GM03348 (cell line): ENCODE results near the gene IL1R2.
"Not testable (repeated sequence)": the region's sequence is repeated elsewhere in the genome, so short reads cannot be mapped to it uniquely, and the experiment has no call there.

ENCODE experiments used
- DNase-seq: peaks from one replicate; pipeline ENCODE4 v3.0.0; 2012; ENCODE audit warnings: low spot score

IL1R2 gene

DNA sequence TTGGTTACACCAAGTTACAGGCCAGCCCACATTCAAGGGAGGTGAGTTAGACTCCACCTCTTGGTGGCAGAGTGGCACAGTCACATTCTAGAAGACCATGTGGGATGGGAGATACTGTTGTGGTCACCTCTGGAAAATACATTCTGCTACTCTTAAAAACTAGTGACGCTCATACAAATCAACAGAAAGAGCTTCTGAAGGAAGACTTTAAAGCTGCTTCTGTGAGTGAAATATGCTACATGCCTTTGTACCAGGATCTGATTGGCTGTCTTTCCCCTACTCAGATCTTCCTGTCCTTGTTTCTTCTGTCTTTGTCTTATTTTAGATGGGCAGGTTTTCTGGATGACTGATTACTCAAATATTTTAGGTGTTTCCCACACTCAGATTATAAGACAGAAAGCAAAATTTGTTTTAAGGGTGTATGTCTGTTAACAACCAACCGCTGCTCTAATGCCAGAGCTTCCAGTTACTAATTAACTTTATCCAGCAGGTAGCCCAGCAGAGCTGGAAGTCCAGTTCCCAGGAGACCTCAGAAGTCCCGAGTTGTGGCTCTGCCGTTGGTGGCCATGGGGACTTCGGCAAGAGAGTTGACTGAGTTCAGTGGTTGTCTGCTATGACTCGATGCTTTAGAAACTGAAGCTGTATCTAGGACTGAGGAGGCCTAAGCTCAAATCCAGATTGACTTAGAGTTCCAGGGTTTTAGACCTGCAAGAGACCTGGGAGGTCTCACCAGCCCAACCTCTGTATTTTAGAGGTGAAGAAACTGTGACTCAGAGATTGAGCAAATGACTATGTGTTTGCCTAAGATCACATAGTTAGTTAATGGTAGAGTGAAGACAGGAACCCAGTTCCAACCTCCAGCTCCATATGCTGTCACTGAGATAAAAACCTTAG, 7.4 kb downstream of the IL1R2 start:
- DNase-seq: no peak

DNA sequence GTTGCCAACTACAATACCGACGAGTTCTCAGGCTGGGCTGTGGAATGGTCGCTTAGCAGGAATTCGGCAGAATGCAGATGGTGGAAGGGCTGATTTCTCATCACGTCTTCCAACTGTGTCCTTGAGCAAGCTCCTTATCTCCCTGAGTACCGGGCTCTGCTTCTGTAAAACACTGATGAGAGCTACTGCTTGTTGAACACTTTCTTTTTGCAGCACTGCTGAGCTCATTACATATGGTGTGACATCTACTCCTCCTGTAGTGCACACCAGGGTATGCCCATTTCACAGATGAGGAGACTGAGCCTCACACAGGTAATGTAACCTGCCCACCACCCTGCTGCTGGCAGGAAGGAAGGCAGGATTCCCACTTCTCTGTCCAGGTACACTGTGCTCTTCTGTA, 8.3 kb downstream of the IL1R2 start:
- DNase-seq: no peak

DNA sequence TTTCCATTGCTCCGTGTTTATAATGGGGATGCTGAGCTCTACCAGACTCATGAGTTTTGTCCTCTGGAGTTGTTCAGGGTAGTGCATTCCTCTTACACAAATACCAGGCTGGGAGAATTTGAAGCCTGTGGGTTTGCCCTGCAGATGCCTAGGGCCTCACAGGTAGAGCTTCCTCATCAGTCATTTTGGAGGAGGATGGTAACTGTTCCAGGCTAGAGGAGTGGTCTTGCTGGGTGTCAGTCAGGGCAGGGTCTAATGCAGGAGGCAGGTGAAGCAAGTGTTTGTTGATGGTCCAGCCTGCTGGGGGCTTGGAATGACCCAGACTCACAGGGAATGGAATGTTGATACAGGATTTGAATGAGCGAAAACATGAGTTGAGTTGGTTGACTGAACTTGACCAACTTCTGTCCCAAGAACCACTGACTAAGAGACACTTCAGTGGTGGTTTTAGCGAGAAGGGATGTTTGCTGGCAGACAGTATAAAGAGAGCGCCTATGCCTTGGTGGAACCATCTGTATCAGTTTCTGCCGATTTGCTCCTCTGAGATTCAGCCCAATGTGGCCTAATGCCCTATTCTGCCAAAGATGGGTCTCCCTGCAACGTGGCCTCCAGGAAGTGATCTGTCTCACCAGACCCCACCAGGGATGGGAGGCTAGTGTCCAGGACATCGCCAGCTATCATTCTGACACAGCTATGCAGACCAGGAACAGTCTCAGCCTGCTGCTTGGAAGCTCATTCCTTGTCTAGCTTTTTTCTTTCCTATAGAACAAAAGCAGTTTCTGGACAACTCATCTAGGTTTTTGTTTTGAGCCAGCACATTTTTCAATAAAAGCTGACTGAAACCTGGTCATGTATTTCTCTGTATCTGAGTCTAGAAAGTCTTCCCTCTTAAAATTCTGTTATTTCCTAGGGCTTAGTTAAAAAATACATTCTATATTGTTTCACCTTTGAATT, 9.3 kb downstream of the IL1R2 start:
- no peak for DNase-seq

DNA sequence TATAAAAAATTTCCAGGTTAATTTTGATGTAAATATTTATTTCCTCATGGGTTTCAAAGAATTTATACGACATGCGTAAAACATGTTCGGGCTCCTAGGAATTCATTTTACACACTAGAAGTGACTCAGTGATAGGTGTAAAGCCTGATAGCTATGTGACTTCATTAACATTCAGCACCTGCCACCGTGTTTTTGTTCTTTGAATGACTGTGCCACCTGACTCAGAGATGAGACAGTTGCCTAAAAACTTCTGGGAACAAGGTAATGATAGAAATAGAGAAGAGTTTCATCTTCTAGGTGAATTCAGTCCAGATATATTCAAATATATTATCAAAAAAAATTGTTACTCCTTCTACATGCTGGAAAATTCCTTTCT, 10.0 kb downstream of the IL1R2 start:
- no peak for DNase-seq

DNA sequence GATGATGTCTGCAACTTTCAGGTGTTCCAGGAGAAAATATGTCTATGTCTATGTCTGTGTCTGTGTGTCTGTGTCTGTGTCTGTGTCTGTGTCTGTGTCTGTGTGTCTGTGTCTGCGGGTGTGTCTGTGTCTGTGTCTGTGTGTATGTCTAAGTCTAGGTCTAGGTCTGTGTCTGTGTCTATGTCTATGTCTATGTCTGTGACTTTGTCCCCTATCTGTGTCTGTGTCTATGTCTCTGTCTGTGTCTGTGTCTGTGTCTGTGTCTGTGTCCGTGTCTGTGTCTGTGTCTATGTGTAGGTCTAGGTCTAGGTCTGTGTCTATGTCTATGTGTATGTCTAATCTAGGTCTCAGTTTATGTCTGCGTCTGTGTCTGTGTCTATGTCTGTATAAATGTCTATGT, 10.5 kb downstream of the IL1R2 start:
- DNase-seq: no peak

DNA sequence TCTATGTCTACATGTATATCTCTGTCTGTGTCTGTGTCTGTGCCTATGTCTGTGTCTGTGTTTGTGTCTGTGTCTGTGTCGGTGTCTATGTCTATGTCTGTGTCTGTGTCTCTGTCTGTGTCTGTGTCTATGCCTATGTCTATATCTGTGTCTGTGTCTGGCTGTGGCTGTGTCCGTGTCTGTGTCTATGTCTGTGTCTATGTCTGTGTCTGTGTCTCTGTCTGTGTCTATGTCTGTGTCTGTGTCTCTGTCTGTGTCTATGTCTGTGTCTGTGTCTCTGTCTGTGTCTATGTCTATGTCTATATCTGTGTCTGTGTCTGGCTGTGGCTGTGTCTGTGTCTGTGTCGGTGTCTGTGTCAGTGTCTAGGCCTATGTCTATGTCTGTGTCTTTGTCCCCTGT, 11.1 kb downstream of the IL1R2 start:
- DNase-seq: not testable (repeated sequence)

DNA sequence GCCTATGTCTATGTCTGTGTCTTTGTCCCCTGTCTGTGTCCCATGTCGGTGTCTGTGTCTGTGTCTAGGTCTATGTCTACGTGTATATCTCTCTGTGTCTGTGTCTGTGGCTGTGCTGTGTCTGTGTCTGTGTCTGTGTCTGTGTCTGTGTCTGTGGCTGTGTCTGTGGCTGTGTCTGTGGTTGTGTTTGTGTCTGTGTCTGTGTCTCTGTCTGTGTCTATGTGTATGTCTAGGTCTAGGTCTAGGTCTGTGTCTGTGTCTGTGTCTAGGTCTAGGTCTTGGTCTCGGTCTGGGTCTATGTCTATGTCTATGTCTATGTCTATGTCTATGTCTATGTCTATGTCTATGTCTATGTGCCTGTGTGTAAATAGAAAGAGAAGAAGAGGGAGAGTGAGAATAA, 11.9 kb downstream of the IL1R2 start:
- no peak for DNase-seq

DNA sequence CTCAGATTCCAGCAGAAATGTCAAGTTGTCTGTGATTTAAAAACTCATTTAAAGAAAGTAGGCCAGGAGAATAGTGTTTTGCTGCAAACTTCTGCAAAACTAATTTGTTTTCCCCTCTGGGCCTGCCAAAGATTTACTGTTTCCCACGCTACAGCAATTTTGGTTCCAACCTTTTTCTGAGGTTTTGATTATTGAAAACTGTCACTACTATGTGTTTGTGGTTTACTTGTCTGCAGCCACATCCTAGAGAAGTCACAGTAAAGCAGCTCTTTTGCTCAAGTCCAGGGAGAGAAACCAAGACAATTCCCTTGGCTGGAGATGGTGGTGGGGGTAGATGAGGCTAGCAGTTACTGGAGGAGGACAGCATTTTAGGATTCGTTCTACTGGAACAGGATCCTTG, 12.8 kb downstream of the IL1R2 start:
- DNase-seq: no peak

DNA sequence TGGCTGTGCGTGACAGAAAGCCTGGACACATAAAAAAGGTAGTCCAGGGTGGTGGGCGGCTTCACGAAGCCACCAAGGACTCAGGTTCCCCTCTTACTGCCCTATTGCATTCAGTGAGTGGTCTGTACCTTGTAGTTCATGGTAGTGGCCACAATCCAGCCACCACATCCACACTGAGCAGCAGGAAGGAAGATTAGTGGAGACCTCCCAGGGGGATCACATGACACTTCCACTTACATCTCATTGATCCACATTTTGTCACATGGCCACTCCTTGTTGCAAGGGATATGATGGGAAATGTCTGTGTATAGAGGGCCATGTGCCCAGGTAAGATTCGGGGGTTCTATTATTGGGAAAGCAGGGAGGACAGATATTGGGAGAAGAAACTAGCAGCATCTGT, 13.7 kb downstream of the IL1R2 start:
- no peak for DNase-seq

DNA sequence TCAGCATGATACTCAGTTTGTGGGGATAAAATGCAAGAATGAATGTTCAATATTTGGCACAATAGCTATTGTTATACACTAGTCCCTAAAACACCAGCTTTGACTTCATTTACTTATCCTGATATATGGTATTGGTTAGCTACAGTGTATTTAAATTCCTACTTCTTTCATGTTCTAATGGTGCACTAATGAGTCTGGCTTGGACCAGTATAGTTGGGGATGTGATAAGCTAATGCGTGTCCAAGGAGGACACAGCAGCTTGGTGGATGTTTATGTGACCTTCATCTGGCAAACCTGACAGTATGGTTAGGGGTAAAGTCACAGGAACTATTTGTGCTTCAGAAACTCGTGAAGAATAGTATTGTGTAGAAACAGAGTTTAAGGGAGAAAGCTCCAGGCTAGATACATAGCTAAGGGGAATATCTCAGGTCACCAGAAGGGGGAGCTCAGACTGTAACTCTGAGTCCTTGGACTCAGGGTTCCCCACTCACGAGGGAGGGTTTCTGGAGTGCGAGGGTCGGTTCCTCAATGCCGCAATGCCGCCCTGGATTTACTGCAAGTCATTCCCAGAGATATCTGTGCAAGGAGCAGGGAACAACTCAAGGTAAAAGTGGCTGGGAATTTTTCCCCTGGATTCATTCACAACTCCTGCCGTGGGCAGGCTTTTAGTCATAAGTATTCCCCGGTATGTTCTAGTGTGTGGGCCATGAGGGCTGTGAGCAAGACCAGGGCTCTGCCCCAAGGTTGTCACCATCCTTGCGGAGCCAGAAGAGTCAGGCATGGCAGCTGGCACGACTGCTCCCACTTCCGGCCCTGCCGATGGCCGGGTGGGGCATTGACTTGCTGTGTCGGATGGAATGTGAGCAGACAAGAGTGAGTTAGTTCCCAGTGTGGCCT, 14.5 kb downstream of the IL1R2 start:
- DNase-seq: peak; percentile 74

DNA sequence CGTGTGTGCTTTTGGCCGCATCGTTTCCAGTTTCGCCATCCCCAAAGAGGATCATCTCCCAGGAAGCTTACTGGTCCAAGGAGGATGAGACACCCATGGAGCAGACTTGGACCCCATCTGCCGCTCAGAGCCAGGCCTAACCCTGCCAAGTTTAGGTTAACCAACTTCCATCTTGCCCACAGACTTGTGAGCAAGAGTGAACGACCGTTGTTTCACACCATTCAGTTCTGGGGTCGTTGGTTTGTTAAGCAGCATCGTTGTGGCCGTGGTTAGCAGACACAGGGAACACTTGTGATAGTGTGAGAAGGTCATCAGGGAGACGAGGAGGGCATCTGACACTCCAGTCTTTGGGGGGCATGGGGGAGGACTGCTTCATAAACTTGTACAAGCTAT, 15.1 kb downstream of the IL1R2 start:
- DNase-seq: no peak

DNA sequence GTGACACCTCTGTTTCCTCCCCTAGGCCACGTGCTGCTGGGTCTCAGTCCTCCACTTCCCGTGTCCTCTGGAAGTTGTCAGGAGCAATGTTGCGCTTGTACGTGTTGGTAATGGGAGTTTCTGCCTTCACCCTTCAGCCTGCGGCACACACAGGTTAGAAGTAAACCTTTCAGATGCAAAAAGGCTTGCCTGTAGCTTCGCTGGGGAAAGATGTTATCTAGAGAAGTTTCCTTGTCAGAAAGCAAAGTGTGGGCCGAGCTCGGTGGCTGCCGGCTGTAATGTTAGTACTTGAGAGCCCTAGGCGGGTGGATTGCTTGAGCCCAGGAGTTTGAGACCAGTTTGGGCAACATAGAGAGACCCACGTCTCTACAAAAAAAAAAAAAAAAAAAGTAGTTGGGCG, 16.7 kb downstream of the IL1R2 start:
- DNase-seq: no peak

DNA sequence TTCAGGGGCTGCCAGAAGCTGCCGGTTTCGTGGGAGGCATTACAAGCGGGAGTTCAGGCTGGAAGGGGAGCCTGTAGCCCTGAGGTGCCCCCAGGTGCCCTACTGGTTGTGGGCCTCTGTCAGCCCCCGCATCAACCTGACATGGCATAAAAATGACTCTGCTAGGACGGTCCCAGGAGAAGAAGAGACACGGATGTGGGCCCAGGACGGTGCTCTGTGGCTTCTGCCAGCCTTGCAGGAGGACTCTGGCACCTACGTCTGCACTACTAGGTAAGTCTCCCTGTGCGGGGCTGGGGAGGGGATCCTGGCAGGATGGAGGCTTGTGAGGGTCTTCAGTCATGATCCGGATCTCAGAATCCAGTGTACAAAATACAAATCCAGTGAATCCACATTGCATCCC, 17.8 kb downstream of the IL1R2 start:
- no peak for DNase-seq

DNA sequence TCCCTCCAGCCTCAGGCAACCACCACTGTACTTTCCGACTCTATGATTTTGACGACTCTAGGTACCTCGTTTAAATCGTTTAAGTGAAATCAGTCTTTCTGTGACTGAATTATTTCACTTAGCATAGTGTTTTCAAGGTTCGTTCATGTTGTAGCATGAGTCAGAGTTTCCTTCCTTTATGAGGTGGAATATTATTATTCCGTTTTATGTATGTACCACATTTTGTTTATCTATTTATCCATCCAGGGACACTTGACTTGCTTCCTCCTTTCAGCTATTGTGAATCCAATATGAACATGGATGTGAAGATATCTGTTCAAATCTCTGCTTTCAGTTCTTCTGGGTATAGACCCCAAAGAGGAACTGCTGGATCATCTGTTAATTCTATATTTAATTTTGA, 19.1 kb downstream of the IL1R2 start:
- no peak for DNase-seq

DNA sequence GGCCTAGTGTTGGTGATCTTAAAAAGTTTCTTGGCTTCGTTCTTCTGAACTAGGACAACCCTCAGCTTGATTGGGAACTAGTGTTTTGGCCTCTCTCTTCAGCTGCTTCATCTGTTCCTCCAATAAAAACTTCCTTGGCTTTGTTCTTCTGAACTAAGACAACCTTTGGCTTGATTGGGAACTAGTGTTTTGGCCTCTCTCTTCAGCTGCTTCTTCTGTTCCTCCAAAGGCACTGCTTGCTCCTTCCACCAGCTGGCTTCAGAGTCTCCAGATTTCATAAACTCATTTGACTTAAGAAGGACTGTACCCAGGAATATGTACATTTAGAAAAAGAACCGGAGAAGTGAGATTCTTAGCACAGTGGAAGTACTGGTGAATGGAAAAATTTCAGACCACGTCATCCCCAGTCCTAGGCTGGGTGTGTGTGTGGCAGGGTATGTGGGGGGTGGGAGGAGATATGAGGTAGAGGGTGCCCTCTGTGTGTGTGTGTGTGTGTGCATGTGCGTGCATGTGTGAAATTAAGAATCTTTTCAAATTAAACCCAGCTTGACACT, 20.4 kb downstream of the IL1R2 start:
- DNase-seq: no peak

DNA sequence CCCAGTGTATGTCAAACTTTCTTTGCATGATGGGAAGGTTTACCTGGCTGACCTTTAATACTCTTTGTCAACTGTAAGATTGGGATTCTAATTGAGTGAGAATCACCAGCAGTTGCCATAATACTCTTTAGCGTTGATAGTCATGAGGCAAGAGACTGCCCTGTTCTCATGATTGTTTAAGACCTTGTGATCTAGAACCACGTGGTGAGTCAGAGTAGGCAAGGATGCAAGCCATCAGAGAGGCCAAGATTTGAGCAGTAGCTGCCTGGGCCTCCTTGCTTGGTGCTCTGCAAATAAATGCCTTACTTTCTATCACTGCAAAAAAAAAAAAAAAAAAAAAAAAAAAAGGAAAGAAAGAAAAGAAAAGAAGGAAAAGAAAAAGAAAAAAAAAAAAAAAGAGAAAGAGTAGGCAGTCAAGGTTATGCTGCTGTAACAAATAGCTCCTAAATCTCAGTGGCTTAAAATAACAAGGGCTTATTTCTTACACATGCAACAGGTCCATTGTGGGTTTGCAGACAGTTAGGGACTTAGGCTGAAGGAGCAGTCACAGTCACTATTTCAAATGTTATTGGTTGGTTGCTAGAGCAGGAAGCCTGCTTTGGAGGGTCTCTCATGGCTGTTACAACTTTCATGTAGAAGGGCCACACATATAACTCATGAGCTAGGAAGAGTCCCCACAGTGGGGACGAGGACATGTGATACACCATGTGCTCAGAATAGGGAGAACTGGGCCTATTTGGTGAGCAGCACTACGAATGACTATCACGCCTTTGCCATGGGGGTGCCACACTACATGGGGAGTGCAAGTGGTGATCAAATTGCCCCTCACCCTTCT, 21.7 kb downstream of the IL1R2 start:
- no peak for DNase-seq

DNA sequence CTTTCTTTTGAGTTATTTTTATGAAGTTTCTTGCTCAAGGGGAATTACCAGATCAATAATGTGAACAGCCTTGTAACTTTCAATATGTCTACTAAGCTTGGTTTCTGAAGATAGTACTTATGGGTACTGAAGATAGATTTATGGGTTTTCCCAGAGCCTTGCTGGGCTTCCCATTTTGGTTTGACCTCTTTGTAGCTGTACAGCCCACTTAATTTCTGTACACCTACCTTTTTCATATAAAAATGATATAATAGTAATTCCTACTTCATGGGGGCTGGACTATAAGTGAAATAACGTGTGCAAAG, 22.2 kb downstream of the IL1R2 start:
- no peak for DNase-seq

DNA sequence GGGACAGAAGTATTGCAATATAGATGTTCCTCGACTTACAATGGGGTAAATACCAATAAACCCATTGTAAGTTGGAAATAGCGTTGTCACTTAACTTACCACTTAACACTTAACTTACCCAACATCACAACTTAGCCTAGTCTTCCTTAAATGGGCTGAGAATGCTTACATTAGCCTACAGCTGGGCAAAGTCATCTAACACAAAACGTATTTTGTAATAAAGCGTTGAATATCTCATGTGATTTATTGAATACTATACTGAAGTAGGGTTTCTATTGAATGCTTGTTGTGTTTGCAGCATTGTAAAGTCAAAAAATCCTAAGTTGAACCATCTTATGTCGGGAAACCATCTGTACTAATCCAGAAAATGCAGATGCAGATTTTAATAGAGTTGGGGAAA, 23.6 kb downstream of the IL1R2 start:
- no peak for DNase-seq

DNA sequence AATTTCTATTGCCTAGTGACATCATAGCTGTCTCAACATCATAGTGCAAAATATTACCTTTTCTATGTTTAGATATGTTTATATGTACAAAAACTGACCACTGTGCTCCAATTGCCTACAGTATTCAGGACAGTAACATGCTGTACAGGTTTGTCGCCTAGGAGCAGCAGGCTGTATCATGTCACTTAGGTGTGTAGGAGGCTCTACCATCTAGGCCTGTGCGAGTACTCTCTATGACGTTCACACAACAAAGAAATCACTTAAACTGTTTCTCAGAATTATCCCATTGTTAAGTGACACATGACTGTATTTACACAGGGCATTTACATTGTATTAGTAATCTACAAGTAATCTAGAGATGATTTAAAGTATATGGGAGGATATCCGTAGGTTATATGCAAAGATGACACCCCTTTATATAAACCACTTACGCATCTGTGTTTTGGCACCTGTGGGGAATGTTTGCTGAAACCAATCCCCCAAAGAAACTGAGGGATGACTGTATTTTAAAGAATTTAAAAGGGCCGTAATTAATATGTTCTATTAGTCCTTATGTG, 24.7 kb downstream of the IL1R2 start:
- DNase-seq: no peak

DNA sequence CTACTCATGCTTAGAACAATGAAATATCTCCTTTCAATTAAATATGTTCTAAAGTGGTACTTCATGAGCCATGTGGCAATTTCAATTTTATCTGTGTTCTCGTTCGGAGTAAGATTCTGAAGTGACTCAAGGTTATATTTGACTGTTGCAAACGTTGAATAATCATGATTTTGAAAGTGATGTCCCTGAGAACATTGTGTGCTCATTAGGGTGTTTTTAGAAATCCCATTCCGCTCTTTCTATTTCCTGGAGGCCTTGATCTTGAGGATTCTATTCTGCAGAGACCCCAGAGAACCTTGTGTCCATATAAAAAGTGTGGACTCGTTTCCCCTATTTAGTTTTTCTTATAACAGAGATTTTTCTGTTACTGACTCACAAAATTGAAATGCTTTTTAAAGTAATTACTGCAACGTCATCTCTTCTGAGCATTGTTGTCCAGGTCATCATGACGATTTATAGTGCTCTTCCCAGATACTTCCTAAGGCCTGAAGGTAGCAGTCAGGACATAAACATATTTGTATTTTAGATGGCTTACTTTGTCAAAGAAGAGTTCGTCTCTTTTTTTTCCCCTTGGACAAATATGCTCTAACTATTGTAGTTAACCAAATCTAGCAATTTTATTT, 27.2 kb downstream of the IL1R2 start:
- no peak for DNase-seq
